ENCODE results near the gene TIGD1.

TIGD1 gene

GRCh38 chr2:232521959-232522622 is 28.3 kb downstream of the TIGD1 start:
- DNase-seq = peak; percentile 66

- DNase-seq = no peak
These were observed 29.3 kb downstream of the TIGD1 start for GRCh38 chr2:232521098-232521497.

- no peak for DNase-seq
These were observed 29.9 kb downstream of the TIGD1 start for GRCh38 chr2:232520489-232520888.

GRCh38 chr2:232519581-232520438 is 30.5 kb downstream of the TIGD1 start, which contains the start of gene PRSS56:
Gene PRSS56 (plus strand): TSS chr2:232520388. CDS start chr2:232520599, 211 bp downstream.
- DNase-seq = no peak

- no peak for DNase-seq
These were observed 31.5 kb downstream of the TIGD1 start for GRCh38 chr2:232518844-232519243.

GRCh38 chr2:232516551-232516950 is 33.8 kb downstream of the TIGD1 start:
- DNase-seq = no peak

GRCh38 chr2:232515639-232516038 is 34.7 kb downstream of the TIGD1 start:
- DNase-seq = no peak

- DNase-seq = no peak
These were observed 37.0 kb downstream of the TIGD1 start for GRCh38 chr2:232513353-232513752.

- DNase-seq = no peak
These were observed 37.8 kb downstream of the TIGD1 start for GRCh38 chr2:232512602-232513001.

- no peak for DNase-seq
These were observed 38.9 kb downstream of the TIGD1 start for GRCh38 chr2:232511336-232511890.

GRCh38 chr2:232508251-232508650 is 42.1 kb downstream of the TIGD1 start:
- DNase-seq = no peak

- no peak for DNase-seq
These were observed 43.6 kb downstream of the TIGD1 start for GRCh38 chr2:232506709-232507108.

- DNase-seq = no peak
These were observed 44.5 kb downstream of the TIGD1 start for GRCh38 chr2:232505856-232506255.

- DNase-seq = no peak
These were observed 45.9 kb downstream of the TIGD1 start for GRCh38 chr2:232504438-232504837.

GRCh38 chr2:232503809-232504323 is 46.5 kb downstream of the TIGD1 start:
- no peak for DNase-seq

- DNase-seq = peak; percentile 17
These were observed 47.2 kb downstream of the TIGD1 start for GRCh38 chr2:232502911-232503808.

- no peak for DNase-seq
These were observed 47.8 kb downstream of the TIGD1 start for GRCh38 chr2:232502511-232502910.

- DNase-seq = no peak
These were observed 48.5 kb downstream of the TIGD1 start for GRCh38 chr2:232501794-232502390.

GRCh38 chr2:232501331-232501771 is 49.0 kb downstream of the TIGD1 start:
- DNase-seq = no peak

- no peak for DNase-seq
These were observed 51.9 kb downstream of the TIGD1 start for GRCh38 chr2:232498452-232498851.

All from CD4-positive, alpha-beta T cell treated with Interleukin-12 subunit alpha and Interleukin-12 subunit beta, for 1 hour (primary cell).